T-helper 9 cell (primary cell): ENCODE data around the gene CDH10.

ENCODE experiments used
- DNase-seq: peaks from one replicate; pipeline ENCODE4 v3.0.0-alpha.2; 2020
- total RNA-seq, 2 donors: gene quantifications; one replicate each; lab custom pipeline; 2026; lab: John Stamatoyannopoulos, UW

CDH10 gene
- total RNA-seq: 0 reads per million in 2 donors

DNA sequence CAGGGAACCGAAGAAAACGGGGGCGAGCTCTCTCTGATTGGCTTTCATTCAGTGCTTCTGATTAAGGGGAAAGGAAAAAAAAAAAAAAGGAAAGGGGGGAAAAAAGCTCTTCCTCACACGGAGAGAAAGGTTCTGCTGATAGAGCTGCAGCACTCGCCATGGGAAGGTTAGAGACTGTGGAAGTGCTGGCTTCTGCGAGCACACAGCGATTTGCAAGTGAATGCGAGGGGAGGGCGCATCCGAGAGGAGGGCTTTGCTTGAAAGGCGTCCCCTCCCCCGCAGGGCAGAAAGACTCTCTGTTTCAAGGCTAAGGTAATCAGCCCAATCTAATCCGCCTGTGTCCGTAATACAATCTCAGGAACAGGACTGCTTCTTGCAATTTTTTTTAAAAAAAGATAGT, at the start of gene CDH10:
Gene CDH10, minus strand, starts transcription at position 218 of the 400 bp plus-strand sequence. CDS start 51,488 bp downstream, outside the sequence.
- DNase-seq: no peak

DNA sequence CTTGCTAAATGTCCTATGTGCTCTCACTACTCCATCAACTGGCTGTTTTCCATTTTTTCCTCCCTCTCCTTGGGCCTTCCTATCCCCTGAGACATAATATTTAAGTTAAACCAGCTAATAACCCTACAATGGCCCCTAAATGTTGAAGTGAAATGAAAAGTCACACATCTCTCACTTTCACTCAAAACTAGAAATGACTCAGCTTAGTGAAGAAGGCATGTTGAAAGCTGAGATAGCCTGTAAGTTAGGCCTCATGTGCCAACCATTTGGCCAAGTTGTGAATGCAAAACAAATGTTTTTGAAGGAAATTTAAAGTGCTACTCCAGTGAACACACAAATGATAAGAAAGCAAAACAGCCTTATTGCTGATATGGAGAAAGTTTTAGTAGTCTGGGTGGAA, 48.8 kb upstream of the CDH10 start:
- DNase-seq: no peak

DNA sequence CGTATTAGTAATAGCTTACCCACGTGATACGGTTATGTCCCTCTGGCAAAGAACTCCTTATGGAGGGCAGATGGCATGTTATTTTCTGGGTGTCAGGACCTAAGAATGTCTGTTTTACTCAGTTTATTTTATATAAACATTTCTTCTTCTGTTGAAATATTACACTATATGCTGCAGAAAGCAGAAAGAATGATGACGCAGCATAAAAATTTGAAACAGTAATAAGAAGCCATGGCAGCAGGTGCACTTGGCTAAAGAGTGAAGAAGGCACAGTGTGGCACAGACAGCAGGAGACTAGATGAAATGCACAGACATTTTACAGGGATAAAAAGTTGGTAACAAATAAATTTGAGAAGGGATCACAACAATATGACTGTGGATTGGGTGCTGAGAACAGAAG, 46.3 kb upstream of the CDH10 start:
- DNase-seq: no peak

DNA sequence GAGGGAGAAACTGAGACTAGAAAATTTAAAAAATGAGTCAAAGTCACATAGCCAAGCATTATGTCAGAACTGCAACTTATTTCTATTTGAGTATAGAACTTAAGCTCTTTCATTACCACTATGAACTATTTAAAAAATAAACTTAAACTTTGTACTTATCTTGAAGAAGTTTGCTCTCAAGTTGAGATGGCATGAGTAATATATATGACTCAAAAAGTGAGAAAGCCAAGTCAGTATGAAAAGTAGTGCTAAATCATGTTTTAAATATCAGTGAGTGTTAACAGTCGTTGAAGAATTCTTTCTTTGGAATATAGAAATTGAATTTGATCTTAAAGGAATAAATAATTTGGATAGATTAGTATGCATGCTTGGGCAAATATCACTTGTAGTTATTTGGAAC, 36.3 kb upstream of the CDH10 start:
- no peak for DNase-seq

DNA sequence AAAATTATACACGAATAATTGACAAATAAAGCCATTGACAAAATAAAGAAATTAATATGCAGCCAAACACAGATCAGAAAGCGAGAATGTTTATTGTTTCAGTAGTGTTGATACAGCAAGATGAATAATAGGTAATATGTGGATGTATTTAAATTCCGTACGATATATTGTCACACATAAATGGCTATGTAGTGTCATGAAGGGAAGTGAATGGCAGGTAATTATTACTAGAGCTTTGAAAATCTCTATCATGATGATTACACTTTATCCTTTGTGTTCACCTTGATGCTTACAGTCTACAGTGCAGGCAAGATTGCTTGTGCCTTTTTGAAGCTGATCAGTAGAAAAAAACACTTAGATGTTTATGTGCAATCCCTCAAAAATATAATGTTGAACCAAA, 23.3 kb upstream of the CDH10 start:
- DNase-seq: no peak

DNA sequence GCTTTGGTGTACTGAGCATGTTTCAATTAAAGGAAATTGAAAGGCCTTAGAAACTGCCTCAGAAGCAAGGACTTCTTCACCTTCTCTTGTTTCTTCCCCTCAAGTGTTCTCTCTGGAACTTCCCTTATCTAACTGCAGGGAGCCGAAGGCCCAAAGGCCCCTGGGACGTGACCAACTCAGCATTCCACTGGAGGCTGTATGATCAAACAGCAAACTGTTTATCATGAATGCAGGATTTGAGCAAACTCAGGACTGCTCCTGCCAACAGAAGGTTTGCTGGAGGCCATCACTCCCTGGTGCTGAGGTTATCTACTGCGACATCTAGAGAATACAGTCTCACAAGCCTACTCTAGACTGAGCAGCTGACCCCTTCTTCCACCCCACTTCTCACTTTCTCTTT, 4.8 kb upstream of the CDH10 start:
- no peak for DNase-seq

DNA sequence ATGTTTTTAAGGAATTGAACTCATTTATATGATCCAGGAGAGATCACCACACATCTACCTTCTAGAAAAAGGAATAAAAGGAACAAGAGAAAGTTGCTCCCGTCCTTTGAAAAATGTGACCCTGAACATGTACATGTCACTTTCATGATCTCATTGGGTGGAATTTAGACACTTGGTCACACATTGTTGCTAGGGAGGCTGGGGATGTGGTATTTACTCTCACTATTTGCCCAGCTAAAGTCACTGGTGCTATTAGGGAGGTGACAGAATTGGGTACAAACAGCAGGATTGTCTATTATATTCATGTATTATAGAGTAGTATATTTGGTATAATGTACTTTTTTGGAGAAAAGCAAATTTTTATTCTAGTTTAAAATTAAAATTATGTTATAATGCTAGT, 2.1 kb upstream of the CDH10 start:
- no peak for DNase-seq

DNA sequence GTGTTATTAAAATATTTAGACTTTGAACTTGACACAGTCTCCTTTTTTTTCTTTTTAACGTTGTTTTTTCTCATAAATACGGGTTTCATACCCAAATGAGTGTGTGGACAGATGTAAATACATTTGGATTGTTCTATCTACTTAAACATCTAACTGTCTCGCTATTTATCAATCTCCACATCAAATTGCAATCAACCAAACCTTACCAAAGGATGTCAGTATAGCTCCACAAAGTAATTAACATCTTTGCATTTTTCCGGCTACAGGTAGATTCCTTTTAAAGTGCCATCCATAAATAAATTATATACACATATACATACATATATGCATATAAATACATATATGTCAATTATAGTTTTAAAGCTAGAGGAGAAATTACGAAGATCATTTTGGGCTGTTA, 705 bp upstream of the CDH10 start:
- no peak for DNase-seq

DNA sequence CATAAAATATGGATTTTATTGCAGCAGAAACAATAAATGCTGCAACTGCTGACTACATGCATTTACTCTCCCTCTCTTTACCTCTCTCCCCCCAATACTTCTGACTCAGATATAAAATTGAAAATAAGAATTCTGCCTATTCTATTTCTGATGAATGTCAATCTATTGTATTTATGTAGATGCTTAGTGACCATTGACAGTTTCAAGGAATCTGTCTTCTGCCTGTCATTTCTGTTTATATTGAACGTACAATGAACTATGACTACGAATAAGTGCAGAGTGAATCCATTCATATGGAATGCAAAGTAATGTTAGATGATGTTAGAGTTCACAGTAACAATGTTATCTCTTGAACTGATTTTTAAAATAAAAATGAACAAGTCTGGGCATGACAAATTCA, 898 bp downstream of the CDH10 start:
- DNase-seq: no peak

DNA sequence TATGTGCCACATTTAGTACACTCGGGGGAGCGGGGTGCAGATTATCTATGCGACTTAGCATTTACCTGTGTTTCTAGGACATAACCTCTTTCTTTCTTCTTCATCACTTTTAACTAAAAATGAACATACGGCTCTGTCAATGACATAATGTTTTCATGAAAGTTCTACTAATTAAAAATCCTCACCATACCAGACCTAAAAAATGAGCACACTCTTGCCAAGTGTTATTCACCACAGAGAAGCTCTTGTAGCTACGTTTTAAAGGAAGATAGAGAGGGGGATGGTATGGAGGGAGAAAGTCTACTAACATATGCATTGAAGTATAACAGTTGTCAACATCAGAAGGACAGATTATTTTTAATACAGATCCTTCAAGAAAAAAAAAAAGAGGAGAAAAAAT, 1.6 kb downstream of the CDH10 start:
- DNase-seq: no peak

DNA sequence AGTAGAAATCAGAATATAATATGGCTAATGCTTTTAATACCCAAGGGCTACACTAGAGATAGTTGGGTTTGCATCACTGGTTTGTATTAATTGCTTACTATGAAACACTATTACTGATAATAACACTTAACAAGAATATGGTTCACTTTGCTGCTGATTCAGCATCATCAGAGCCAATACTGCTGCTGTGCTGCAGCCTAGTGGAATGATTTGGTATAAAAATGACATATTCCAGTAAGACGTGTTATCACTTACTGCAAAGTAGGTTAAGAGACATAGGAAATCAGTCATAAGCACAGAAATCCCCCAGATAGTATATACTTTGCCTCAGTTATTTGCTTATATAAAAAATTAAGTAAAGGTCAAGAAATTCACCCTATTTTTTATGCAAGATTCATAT, 2.8 kb downstream of the CDH10 start:
- no peak for DNase-seq

DNA sequence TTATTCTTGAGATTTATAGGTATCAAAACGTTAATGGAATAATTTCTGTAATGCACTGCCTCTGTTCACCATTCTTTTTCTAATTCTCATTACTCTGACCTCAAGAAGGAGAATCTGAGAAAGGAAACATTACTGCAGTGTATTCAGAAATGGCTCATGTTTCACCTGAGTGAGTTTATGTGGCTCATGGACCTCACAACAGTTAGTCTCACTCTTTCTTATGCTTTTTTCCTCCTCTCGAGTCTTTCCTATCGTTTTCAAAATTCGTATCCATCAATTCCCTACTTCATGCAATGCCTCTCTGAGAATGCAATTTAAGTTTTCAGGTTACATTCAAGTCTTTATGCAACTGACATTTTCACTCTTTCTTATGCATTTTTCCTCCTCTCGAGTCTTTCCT, 9.6 kb downstream of the CDH10 start:
- no peak for DNase-seq

DNA sequence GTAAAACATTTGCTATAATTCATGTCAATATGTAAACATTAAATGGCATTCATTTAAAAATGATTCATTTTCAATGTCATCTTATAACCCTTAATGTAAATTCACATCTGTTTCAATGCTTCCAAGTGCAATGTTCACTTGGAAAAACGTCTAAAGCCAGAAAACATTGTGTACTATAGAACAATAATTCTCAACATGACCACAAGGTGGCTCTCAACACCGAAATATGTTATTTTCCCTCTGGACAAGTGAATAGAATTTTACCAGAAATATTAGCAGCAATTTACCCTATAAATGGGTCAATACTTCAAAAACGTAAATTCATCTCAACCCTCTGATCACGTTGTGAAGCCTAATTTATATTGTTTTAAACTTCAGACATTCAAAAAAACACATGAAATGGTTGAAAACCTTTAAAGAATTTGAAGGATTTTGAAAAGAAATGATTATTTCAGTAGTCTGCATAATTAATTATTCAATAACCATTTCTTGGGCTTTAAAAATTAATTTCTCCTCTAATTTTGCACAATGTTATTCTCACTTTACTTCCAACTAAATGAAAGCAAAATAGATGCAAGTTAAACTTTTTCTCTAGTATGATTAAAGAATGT, 11.0 kb downstream of the CDH10 start:
- DNase-seq: no peak

DNA sequence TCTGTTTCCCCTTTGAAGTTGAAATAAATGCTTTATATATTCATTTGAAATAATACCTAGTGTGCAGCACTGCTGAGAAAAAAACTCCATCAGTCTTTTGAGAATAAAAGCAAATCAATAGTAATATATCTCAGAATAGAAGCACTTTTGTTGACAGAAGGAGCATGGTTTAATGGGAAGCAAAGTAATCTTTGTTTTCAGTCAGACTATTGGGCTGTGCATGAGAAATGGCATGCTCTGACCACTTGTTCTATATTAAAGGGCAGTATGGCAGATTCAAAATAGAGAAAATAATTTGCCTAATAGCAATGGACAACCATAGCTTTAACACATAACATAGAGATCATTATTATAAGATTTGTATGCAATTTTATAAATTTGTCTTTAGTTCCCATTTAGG, 12.4 kb downstream of the CDH10 start:
- no peak for DNase-seq

DNA sequence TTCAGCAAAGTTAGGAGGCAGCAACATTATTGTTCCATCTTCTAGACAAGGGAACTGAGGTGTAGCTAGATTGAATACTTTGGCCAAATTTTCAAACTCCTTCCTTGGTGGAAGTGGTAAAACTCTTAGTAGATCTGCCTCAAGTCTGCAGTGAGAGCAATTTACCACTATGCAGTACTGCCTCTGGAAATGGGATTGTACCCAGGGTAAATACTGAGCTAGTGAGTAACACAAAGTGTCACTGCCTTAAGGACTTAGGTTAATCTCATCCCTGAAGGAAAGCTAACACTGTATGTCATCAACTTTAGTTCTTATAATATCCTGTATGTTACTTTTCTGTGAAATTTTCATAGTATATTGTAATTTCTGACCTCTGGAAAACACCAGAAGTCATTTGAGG, 13.9 kb downstream of the CDH10 start:
- DNase-seq: no peak

DNA sequence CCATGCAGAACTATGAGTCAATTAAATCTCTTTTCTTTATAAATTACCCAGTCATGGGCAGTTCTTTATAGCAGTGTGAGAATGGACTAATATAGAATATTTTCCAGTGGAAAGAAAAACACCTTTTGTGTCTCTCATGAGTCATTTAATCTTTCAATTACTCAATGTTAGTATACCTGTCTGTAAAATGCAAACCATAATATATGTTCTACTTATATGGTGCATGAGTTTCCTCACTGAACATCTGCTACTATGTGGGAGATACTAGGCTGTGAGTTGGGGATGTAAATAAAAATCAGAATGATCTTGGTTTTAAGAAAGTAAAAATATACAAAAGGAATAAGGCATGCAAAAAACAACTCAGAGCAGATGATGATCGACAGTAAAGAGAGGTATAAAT, 15.0 kb downstream of the CDH10 start:
- no peak for DNase-seq

DNA sequence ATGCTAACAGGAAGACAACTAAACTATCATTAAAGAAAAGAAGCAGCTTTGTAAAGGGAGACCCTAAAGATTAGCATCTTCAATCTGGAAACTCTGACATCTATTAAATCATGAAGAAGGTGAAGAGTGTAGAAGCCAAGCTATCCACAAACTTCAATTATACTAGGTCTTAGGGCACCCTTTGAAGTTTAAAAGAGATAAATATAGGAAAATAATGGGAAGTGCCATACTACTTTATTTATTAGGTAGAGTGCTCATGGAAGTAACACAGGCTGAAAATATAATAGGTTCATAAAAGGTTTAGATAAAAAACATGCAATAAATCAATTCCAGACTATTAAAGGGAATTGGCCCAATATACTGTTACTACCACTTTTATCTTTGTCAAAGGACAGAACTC, 19.9 kb downstream of the CDH10 start:
- no peak for DNase-seq

DNA sequence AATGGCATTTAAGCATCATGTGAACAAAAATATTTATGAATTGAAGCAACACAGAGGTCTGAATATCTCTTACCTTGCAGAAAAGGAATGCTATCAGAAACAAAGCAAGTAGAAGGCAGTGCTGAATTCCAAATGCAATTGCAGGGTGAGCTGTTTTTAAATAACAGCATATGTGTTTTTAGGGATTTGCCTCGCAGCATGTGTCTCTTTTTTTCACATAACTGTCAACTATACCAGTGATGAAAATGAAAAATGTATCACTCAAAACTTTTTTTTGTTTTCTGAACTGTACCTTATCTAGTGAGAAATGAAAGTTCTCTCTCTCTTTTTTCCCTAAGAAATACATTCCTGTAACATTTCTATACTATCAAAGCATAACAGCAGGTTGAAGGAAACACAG, 21.2 kb downstream of the CDH10 start:
- DNase-seq: no peak

DNA sequence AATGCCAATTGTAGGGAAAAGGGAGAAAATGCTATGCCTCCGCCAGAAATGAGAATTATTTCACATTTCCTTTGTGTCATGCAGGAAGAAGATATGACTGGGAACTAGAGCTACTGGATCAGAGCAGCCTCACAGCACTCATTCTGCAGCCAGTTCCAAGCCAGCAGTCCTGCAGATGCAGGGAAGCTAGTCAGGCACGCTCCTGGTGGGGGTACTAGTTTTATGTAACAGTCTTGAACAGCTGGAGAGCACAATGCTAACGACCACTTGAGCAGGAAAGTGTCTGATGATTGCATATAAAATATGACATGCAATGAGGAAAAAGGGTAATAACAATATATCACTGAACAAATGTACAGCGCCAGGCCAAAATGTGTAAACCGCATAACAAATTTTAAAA, 21.7 kb downstream of the CDH10 start:
- DNase-seq: no peak

DNA sequence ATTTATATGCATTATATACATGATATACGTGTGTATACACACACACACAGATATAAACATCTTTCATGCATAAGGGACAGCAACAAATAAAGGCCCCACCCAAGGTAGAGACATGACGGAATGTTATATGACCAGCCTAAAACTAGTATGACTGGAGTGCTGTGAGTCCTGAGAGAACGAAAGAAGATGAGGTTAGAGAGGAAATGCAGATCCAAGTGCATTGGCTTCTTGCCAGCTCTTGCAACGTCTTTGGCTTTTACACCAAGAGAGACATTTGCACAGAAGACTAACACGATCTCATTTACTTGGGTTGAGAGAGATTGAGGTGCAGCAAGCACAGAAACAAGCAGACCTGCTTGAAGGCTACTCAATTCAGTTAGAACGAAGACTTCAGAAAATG, 23.0 kb downstream of the CDH10 start:
- no peak for DNase-seq

DNA sequence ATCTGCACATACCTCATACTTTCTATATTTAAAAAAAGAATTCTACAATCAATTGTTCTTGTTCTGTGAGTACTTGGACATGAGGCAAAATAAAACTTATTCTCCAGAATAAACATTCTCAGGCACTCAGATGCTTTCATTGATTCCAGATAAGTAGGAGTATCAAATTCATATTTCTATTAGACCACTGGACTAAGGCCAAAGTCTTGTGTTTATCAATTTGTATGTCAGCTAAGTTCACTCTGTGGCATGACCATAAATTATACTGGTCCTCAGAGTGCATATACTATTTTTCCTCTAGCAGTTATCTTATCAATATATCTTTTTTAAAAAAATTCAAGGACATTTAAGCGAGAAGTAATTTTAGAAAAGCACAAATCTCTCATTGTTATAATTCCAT, 28.2 kb downstream of the CDH10 start:
- no peak for DNase-seq

DNA sequence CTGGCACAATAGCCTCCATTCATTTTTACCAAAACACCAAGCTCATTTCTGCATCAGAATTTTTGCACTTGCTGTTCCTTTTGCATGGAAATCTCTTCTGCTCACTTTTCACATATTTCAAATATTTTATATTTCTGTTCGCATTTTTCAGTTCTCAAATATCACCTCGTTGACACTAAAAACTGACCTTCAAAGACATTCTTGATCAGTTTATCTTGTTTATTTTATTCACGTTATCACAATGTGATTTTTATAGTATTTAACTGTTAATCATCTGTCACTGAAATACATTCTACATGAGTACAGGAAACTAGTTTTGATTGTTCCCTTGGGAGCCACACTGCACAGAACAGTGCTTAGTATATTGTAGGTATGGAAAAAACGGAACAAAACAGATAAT, 29.6 kb downstream of the CDH10 start:
- no peak for DNase-seq

DNA sequence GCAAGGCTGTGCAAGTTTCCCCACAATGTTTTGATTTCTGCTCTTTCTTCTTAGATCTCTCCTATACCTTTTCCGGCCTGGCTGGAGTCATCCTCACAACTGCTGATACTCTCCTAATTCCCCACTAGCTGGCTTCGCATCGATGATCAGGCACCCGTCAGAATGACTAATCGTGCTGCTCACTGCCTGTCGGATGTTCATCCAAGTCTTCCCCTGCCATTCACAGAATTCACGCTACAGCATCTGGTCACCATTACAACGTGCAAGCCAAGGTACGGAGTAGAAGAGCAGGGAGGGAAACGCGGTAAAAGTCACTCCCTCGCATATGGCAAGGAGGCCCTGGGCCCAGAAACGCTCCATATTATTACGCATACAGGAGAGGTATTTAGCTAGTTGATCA, 35.1 kb downstream of the CDH10 start:
- DNase-seq: no peak

DNA sequence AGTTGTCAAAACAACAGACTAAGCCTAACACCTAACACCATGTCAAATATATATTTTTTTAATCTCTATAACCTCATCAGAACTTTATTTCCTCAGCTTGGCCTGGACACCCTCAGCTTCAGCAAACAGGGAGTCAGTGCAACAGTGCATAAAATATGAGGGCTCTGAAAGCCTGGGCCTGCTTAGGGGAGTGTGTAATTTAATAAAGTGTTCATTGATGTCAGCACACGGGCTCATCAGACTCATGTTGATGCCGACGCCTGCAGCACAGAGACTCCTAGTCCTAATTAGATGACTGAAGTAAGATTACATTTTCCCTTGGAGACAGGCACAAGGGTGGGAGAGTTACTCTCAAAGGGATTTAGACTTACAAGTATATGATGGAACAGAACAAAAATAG, 37.8 kb downstream of the CDH10 start:
- DNase-seq: no peak

DNA sequence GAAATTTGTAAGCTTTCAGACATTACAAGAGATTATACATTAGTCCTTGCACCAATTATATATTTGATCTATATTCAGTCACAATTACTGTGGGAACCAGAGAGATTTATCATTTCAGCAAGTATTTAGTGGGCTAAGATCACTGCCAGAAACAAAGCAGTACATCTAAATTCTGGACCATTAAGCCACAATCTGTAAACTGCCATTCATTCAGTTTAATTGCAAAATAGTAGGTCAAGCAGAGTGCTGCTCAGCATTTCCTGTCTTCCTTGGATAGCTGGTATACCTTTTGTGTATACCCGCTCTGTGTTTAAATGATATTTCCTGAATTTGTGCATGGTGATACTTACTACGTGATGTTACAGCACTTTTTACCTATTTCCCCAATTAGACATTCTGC, 42.6 kb downstream of the CDH10 start:
- no peak for DNase-seq

DNA sequence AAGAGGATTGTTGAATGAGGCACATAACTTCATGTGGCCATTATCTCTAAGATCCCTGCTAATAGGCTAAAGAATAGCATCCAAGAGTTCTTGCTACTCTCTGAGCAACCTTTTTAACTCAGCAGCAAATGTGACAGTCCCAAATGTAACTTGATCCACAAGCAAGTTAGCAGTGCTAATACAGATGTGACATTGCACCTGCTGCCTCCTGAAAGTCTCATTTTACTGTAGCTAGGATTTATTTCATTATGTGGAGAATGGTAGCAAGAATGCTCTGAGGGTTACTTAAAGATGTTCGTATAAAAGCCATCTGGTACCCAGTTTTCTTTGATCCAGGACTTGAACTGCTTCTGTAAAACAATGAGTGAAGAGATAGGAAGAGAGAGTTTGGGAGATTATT, 45.8 kb downstream of the CDH10 start:
- no peak for DNase-seq
